HG02852 (cell line): ENCODE results near the gene SKIL.
"Not testable (repeated sequence)": the region's sequence is repeated elsewhere in the genome, so short reads cannot be mapped to it uniquely, and the experiment has no call there.

Experiments used
- ATAC-seq: cut with Tn5 transposase; IDR thresholded peaks from one replicate; pipeline ENCODE4 v1.9.1; 2021; ENCODE audit warnings: mild to moderate bottlenecking, moderate library complexity; ENCODE audit not compliant: unreplicated experiment

SKIL gene

DNA sequence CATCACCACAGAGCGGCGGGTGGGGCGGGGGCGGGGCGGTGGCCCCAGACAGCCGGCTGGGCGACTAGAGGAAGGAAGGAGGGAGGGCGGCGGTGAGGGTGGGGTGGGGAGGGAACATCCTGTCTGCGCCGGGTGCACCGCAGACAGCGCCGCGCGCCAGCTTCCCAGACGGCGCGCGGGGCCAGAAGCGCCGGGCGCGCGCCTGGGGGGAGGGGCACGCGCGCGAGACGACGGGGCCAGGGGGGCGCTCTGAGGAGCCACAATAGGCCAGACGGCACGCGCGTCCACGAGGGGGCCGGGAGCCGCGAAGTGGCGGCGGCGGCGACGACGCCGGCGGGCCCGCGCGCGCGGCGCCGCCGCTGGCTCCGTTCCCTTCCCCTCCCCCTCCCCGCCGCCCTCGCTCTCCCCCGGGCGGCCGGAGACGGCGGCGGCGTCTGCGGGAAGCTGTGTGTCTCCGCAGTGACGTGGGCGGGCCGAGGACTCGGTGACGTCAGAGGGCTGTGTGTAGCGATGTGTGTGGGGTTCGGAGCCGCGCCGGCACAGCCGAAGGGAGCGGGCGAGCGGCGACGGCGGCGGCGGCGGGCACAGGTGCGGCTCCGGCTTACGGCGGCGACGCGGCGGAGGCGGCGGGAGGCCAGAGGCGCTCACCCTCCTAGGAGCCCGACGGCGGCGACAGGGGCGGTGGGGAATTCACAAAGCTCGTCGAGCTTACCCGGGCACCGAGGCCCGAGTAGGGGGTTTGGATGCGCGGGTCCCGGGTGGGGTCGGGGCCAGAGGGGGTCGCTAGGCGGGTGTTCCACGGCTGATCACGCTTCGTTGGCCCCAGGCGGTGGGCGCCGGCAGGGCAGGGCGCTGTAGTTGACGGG is at the start of gene SKIL:
Gene SKIL (plus strand): TSS at position 540 of the 866 bp plus-strand sequence. CDS start 2,617 bp downstream, outside the sequence.
- peak; percentile 53 for ATAC-seq

DNA sequence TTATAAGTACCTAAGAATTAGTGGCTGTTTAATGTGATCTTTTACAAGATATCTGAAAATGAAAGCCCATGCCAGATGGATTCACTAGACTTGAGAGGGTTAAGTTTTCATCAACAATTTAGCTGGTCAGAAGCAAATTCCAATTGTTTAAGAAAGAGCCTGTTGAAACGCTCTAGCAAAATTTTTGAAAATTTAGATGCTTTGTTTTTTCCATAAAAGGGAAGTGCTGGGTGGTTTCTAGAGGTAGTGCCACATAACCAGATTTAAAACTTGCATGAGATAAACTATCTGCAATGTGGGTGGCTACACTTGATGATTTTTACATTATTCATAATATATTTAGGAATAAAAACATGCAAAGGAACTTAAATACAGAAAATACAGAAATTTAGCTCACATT is 48.5 kb upstream of the SKIL start:
- no peak for ATAC-seq

- no peak for ATAC-seq
Observed at GRCh38 chr3:170317954-170318353, 39.6 kb upstream of the SKIL start.

GRCh38 chr3:170320461-170321121 is 36.9 kb upstream of the SKIL start:
- ATAC-seq, result no peak

DNA sequence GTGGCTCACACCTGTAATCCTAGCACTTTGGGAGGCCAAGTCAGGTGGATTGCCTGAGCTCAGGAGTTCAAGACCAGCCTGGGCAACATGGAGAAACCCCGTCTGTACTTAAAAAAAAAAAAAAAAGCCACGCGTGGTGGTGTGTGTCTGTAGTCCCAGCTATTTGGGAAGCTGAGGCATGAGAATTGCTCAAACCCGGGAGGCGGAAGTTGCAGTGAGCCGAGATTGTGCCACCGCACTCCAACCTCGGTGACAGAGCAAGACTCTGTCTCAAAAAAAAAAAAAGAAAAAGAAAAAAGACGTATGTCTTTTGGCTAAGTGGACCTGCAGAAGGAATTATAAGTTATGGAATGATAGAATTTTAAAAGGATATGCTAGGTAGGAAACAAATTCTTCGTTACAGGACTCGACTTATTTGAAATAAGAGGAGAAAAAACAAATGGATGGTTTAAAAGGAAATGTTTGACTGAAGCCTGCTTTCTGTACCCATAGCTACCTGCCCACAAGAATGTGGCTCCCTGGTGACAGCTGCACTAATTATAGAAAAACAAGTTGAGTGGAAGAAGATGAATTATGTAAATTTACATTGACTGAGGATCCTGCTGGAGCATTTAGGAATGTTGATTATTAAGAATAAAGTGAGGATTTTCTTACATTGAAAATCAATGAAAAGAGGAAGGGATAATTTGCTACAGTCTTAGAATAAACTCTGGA is 36.0 kb upstream of the SKIL start:
- ATAC-seq, result no peak

GRCh38 chr3:170322566-170323269 is 34.8 kb upstream of the SKIL start:
- ATAC-seq, result no peak

DNA sequence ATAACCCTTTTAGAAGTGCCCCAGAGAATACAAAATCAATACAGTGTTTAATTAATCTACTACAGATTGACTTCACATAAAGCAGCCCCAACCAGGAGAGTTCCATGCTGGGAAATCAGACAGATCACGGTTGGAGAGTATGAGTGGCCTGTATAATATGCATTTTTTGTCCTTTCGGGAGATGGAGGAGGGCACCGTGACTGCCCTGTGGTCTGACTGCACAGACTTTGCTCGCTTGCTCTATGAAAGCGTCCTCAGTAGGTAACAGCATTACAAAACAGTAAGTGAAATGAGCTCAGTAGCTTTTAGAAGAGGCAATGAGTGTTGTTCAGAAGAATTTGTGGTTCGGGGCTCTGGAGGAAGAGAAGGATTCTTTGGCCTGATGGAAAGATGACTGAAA is 34.2 kb upstream of the SKIL start:
- no peak for ATAC-seq

GRCh38 chr3:170324962-170325361 is 32.6 kb upstream of the SKIL start:
- no peak for ATAC-seq

DNA sequence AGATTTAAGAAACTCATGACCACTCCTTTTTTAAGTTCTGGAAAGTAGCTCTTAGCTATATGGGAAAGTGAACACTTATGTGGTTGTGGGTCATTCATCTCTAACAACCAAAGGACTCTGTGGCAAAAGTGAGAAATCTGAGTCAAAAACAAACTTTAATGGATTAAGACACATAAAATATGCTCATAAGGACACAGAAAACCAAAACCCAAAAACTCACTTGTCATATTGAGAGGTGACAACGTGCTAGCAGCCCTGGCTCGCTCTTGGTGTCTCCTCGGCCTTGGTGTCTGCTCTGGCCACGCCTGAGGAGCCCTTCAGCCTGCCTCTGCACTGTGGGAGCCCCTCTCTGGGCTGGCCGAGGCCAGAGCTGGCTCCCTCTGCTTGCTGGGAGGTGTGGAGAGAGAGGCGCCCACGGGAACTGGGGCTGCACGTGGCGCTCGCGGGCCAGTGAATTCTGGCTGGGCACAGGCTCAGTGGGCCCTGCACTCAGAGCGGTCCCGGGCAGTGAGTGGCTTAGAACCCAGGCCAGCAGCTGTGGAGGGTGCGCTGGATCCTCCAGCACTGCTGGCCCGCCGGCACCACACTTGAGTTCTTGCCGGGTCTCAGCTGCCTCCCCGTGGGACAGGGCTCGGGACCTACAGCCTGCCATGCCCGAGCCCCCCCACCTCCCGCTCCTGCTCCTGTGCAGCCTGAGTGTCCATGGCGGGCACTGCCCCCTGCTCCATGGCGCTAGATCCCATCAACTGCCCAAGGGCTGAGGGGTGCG is 30.3 kb upstream of the SKIL start:
- no peak for ATAC-seq

- not testable (repeated sequence) for ATAC-seq
Observed at GRCh38 chr3:170327868-170328548, 29.5 kb upstream of the SKIL start.

DNA sequence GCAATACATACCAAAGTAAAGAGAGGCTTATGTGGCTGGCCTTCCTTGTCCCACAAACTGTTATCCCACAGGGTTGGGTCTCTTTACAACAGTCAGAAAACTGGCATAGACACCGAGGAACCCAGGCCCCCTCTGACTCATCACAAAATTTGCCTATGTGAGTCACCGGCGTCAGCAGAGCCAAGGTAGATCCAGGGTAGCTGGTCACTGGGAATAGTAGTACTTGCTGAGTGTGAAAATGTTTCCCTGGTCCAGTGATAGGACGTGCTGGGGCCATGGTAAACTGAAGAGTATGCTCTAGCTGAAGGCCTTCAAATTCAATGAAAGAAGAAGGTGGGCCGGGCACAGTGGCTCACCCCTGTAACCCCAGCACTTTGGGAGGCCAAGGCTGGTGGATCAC is 27.1 kb upstream of the SKIL start:
- ATAC-seq, result no peak

DNA sequence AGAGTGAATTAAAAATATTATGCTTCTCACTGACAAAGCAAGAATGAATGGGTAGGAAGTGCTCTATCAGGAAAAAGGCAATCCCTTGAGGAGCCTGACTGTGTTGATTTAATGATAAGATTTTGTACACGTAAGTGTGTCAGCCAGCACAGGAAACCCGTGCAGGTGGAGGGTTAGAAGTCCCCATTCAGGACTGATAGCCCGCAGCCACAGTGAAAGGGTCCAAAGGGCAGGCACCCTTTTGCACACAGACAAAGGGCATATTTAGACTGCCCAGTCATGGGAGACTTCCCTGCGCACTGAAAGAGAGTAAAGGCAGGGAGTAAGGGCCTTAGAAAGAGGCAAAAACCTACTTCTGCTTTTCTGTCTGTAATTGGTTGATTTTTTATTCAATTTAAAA is 26.4 kb upstream of the SKIL start:
- ATAC-seq, result no peak

GRCh38 chr3:170337420-170337819 is 20.1 kb upstream of the SKIL start:
- no peak for ATAC-seq

- ATAC-seq, result no peak
Observed at GRCh38 chr3:170338690-170339340, 18.7 kb upstream of the SKIL start.

DNA sequence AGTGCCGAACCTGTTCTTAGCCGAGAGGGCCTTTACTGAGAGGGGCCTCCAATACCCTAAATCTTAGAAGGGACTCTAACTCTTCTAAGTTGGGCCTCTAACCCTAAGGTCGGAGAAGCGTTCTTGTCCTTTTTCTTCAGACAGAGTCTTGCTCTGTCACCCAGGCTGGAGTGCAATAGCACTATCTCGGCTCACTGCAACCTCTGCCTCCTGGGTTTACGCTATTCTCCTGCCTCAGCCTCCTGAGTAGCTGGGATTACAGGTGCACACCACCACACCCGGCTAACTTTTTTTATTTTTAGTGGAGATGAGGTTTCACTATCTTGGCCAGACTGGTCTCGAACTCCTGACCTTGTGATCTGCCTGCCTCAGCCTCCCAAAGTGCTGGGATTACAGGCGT is 15.2 kb upstream of the SKIL start:
- ATAC-seq, result not testable (repeated sequence)

- ATAC-seq, result not testable (repeated sequence)
Observed at GRCh38 chr3:170343859-170344258, 13.7 kb upstream of the SKIL start.

- ATAC-seq, result no peak
Observed at GRCh38 chr3:170344971-170345370, 12.5 kb upstream of the SKIL start.

- peak; percentile 61 for ATAC-seq
Observed at GRCh38 chr3:170346481-170347392, 10.8 kb upstream of the SKIL start.
